ENCODE data around the gene TMEM108.

The TMEM108 gene

DNA sequence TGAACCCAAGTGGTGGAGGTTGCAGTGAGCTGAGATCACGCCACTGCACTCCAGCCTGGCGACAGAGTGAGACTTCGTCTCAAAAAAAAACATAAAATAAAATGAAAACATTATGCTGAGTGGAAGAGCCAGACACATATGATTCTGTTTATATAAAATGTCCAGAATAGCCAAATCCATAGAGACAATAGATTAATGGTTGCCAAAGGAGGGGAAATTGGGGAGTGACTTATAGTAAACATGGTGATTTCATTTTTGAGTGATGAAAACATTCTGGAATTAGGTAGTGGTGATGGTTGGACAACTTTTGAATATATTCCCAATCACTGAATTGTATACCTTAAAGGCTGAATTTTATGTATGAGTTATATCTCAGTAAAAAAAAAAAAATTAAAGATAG, 189.6 kb downstream of the TMEM108 start:
- no peak for DNase-seq (ENCODE audit: low read depth)

DNA sequence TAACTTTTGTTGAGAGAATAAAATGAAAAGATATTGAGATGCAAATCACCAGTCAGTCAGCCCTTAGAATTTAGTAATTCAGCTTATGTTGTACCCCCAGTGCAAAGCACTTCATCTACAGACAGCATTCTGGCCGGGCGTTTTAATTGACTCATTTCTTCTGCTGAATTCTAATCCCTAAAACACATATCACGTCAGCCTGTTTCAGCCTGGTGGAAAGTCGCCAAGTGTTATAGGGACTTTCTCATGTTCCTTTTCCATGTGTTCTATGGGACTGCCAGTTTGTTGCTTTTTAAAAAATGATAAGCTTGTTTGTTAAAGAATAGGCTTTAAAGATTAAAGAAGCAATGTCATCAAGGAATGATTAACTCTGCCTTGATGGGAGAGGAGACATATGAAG, 192.0 kb downstream of the TMEM108 start:
- DNase-seq (ENCODE audit: low read depth) = no peak

DNA sequence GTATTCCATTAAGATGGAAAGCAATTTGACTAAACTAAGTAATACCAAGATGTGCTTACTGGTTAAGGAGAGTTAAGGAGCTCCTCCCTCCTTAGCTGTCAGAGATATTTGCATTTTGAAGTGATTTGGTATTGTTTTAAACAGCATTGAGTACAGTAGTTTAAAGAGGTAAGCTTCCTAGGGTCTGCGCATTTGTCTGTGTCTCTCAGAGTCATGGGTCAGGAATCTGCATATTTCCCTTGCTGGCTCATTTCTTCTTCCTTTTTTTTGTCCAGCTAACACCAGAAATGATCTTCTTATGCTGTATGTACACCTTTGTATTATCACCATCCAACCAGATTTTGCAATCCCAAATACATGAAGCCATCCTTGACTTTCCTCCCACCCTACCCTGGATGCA, 198.7 kb downstream of the TMEM108 start:
- DNase-seq (ENCODE audit: low read depth) = no peak

DNA sequence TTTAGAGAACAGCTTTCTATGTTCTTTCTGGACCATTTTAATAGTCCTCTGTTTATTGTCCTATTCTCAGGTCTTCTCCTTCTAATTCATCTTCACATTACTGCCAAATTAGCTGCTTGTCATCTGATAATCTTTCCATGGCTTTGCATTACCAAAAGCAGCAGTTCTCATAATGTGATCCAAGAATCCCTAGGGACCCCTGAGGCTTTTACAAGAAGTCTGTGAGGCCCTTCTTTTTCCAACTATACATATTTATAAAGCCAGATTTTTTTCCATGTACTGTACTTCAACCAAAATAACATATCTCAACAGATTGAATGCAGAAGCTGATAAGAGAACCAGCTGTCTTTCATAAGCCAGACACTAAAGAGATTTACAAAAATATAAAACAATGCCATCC, 199.2 kb downstream of the TMEM108 start:
- no peak for DNase-seq (ENCODE audit: low read depth)

DNA sequence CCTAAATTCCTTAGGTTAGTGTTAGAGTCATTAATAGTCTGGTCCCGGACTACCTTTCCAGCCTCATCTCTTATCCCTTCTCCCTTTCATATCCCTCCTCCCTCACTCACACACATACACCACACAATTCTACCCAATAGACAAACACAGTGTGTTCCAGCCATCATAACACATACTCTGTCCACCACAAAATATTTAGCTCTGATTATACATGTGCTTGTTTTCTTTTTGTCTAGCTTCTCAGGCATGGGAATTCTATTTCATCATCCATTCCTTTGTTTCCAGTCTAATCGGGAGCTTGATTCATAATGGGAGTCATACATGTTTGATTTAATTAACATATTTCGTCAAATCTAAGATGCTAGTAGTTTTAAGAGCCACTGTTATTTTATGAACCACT, 199.8 kb downstream of the TMEM108 start:
- no peak for DNase-seq (ENCODE audit: low read depth)

DNA sequence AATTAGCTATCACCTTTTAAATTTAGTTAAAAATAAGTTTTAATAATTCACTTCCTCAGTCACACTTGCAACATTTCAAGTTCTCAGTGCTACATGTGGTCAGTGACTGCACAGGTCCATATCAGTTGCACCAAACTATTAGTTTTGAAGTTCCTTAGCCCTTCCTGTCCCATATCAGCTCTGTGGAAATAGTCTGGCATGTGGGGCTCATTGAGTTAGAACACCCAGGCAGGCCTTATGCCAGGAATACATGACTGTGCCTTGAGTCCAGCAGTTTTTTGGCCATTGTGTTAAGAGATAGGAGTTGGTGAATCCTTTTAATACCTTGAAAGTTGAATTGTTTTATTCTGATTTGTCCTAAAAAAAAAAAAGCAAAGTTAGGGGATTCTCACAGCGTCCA, 207.9 kb downstream of the TMEM108 start:
- no peak for DNase-seq (ENCODE audit: low read depth)

DNA sequence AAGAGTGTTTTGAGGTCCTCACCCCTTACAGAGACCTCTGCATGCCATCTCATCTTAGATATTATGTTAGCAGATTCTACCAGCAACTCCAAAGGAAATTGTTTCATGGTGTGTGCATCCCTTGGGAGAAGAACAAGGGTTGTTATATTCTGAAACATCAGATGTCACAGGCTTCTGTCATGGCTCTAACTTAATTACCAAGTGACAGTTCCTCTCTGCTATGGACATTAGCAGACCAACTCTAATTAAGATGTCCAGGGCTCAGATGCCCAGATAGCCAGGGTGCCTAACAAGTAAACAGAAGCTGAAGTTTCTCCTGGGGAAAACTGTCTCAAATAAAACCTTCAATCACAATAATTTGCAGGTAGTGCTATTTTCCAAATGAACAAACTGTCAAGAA, 208.6 kb downstream of the TMEM108 start:
- DNase-seq (ENCODE audit: low read depth) = no peak

DNA sequence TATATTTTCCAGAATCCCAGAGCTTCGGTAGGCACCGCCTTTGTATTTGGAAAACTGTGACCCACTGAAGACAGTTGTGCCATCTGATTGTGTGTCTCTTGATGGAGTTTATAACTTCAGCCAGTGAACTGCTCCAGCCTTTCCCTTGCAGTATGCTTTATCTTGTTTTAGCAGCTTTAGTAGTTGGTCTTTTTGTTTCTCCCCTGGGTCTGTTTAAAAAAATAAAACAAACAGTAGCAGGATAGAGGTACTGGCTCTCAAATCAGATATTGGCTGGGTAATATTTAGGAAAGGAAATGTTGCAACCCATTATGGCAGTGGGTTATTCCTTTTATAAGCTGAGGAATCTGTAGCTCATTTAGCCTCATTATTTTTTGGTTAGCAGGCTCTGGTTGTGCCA, 210.2 kb downstream of the TMEM108 start:
- no peak for DNase-seq (ENCODE audit: low read depth)

DNA sequence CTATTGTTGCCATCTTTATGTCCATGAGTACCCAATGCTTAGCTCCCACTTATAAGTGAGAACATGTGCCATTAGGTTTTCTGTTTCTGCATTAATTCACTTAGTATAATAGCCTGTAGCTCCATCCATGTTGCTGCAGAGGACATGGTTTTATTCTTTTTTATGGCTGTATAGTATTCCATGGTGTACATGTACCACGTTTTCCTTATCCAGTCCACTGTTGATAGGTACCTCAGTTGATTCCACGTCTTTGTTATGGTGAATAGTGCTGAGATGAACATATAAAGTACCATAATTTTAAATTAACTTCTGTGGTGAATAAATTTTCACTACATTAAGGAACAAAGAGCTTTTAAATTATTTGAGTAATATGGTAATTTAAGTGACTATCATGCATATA, 211.3 kb downstream of the TMEM108 start:
- no peak for DNase-seq (ENCODE audit: low read depth)

DNA sequence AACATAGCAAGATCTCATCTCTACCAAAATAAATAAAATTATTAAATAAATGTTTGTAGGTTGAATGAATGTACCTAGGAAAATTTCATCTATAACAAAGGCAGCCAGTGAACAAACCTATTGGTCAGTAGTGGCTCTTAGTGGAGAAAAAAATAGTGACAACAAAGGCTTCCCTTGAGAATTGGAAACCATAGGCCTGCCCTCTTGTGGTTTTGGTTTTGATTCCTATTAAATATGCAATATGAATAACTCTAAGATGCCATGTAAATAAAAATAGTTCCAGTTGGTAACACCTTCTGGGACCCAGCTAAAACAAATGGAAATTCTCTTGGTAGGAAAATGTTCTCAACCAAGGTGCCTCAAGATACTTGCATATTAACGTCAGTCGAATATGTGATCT, 216.0 kb downstream of the TMEM108 start:
- no peak for DNase-seq (ENCODE audit: low read depth)

DNA sequence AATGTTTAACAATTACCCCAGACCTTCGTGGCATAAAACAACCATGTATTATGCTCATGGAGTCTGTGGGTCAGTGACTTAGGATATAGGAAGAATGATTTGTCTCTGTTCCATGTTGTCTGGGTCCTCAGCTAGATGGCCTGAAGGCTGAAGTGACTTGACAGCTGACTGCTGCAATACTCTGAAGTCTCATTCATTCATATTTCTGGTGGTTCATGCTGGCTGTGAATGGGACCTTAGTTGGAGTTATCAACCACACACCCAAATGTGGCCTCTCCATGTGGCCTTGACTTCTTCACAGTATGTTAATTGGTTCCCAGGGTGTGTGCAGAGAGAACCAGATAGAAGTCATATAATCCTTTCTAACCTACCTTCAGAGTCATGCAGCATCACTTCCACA, 216.5 kb downstream of the TMEM108 start:
- DNase-seq (ENCODE audit: low read depth) = no peak

DNA sequence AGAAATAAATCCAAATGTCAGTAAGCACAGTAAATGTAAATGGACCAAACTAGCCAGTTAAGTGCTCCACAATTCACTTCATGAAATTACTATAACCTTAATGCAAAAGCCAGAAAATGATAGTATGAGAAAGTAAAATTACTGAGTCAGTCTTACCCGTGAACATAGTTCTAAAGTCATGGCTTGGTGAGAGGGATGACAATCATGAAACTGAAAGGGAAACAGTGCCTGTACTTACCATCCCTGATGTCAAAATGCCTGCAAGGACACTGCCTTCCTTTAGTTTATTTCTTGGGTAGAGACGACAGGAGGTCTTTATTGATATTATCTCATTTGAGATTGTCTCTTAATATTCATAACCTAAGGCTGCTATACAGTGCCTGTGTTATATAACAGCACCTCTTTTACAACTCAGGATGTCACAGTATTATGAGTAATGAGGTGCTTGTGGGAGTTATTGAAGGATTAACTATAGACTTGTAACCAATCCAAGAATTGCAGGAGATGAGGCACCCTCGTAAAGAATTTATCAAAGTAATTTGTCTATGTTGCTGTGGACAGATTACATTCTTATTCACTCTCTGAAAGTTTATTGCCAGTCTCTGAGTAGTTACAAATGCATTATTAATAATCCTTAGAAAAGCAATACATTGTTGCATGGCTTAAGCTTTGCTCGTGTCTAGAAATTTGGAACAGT, 218.7 kb downstream of the TMEM108 start:
- DNase-seq (ENCODE audit: low read depth) = peak; percentile 15

DNA sequence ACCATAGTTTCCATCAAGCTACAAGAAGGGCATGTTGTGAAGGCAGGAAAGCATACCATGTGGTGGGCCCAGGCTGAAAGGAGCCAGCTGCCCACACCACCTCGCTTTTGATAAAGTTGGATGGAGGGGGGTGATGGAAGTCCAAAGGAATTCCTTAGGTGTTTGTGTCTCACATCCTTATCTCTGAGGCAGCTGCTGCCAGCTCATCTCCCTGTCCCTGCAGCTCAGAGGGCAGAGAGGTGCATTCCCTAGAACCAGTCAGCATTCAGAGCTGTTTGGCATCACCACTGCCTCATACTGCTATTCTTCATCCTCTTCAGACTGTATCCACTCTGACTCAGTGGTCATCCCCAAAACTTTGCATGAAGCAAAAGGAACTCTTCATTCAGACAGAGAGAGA, 220.2 kb downstream of the TMEM108 start:
- DNase-seq (ENCODE audit: low read depth) = no peak

DNA sequence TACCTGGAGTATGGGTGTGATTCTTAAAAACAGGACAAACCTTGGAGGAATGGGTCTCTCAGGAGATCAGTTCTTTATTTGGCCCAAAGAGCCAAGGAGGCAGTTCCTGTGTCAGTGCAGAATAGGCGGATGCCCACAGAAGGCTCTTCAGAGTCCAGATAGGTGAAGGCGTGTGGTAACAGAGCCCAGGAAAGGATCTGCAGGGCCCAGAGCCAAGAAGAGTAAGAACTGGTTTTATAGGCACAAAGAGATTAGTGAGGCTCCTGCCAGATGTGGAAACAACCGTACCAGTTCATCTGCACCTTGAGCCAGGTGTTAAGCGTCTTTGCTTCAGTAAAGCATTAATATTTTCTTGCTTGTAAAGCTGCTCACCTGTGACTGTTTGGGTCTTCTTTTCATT, 221.6 kb downstream of the TMEM108 start:
- DNase-seq (ENCODE audit: low read depth) = no peak

DNA sequence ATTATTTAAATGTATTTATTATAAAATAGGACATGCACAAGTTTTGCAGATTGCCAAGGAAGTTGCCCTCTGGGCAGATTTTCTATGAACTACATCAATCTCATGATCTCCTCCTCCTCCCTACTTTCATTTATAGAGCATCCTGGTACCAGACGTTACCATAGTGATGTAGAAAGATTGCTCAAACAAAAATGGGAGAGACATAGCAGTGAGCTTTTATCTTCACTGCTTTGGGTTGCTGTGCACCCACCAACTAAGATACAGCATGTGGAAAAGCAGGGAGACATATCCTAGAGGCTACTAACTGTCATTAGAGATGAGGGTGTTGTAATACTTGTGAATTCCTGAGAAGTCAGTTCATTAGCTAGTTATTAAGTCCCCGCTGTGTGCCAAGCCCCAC, 224.1 kb downstream of the TMEM108 start:
- no peak for DNase-seq (ENCODE audit: low read depth)

DNA sequence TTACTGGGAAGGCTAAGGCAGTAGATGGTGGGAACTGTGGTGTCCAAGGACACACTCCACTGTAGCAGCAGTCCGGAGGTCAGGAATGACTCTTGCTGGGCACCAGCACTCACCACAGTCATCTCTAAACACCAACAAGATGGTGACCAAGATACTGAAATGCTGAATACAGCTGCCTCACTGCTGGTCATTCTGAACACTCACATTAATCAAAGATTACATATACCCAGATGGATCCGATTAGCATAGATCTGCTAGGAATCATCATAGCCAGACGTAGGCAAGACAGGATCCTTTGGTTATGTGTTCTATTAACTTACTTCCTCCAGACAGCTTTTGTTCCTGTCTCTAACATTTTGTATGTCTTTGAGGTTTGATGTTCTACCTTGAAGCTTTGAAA, 226.7 kb downstream of the TMEM108 start:
- DNase-seq (ENCODE audit: low read depth) = no peak

DNA sequence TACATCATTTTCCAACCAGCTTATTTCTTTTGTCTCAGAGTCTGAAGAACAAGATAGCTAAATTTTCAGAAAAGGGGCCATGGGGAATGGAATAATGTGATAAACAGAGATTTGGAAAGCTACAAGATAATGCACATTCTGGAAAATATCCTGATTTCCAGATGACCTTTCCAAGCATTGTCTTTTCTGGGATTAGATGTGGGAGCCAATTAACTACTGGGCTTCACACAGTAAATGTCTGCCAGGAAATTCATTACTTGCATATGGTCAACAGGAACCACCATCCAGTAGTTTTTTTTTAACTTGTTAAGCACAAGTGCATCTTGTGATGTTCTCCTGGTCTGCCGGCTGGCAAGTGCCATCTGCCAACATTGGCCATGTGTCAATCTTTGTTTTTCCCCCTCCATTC, 230.5 kb downstream of the TMEM108 start:
- no peak for DNase-seq (ENCODE audit: low read depth)

DNA sequence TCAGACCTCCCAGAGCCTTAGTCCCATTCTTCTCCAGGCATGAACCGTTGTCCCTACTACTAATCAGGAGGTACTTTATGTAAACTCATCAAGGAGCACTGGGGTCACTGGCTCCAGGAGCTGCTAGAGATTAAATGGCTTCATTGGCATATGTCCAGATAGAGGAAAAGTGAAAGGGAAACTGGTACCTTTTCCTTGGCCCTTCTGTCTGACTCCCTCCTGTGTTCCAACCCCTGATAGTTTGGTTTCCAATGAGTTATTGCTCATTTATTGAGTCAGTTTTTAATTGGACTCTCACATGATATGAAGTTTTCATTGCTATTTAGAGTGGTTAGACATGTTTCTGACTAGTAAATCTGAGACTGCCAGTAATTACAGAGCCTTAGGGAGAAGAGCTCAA, 231.2 kb downstream of the TMEM108 start:
- DNase-seq (ENCODE audit: low read depth) = no peak

DNA sequence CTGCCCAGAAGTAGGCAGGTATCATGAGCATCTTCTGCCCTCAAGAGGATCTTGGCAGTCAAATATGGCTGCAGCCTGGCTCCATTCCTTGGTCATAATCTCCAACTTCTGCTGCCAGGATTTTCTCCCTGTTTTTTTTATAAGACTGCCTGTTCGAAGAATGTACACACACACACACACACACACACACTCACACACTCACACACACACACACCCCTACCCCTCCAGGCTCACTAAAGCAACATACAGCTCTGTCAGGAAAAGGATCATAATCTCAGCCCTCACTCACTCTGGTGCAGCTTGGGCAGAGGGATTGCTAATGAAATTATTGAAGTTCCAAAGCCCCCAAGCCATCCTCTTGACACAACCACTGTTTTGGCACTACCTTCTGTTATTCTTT, 232.4 kb downstream of the TMEM108 start:
- no peak for DNase-seq (ENCODE audit: low read depth)

DNA sequence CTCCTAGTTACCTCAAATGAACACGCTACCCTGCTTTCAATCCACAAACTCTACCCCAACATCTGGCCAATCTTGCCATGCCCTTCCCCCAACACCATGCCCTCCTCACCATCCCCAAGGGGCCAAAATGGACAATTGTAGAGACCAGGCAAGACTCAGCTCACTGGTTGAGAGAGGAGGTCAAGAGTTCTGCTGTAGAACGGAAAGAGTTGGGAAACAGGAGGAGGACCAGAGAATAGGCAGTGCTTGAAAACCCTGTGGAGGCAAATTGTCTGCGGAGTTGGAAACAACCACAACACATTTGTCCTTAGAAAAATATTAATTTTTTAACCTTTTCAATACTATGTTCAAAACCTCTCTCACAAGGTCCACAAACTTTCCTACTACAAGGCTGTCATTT, 232.9 kb downstream of the TMEM108 start:
- DNase-seq (ENCODE audit: low read depth) = no peak

DNA sequence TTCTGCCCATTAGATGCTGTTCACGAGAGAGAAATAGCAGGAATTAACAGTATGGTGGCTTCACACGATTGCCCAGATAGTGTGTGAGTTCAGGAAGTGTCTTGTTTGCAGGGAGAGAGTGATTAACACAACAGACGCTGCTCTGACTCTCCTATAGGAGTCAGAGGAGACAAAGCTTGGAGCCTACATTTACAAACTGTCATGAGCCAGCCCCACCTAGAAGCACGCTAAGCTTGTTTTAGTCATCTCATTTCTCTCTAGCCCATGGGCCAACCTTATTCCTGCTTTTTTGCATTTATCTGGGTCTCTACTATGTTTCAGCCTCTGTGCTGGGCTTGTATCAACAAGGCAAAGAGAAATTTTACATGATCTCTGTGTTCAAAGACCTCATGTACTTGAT, 233.3 kb downstream of the TMEM108 start:
- DNase-seq (ENCODE audit: low read depth) = no peak

DNA sequence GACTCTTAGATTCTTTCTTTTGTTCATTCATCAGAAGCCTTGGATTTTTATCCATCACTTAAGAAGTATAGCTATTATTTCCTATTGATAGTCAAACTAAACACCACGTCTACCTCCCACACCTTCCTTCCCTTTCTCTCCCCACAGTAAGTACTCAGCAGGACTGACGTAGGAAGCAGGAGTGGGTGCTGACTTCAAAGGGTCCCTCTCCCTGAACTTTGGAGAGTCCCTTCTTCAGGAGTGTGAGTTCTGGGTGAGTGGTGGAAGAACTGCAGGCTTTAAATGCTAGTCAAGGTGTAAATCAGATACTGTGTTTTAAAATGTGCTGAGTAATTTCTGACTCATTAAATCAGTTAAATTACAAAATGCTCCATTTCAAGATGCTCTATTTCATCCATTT, 235.2 kb downstream of the TMEM108 start:
- DNase-seq (ENCODE audit: low read depth) = no peak

DNA sequence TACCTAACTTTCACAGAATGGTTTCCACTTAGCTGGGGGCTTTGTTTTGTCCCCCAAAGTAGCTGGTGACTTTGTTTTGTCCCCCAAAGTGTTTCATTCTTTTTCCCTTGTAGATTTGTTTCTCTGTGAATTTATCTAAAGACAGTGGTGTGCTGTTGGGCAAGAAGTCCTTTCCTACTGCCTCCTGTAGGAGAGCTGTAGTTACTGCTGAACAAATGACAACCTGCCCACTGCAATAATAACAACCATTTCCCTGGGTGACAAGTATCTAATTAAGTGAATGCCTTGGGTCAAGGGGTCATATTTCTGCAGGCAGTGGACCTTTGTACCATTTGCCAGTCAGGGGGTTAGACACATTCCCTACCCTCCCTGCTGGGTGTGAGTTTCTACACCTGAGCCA, 236.3 kb downstream of the TMEM108 start:
- no peak for DNase-seq (ENCODE audit: low read depth)

DNA sequence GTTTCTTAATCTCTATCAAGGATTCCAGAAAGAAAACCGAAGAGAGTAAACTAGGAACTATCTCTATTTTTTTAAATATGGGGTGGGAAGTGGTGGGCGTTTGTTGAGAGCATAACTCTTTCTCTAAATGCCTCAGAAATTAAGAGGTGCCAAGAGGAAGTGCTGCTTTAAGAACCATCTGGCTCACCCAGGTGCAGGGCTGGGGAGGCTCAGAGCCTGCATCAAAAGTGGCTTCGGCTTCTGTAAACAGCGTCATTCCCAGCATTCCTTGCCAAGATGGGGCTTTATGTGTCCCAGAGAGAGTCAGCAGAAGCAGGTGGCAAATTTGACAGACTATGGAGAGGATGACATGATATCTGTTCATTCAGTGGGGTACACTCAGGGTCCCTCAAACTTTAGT, 238.4 kb downstream of the TMEM108 start:
- DNase-seq (ENCODE audit: low read depth) = no peak

DNA sequence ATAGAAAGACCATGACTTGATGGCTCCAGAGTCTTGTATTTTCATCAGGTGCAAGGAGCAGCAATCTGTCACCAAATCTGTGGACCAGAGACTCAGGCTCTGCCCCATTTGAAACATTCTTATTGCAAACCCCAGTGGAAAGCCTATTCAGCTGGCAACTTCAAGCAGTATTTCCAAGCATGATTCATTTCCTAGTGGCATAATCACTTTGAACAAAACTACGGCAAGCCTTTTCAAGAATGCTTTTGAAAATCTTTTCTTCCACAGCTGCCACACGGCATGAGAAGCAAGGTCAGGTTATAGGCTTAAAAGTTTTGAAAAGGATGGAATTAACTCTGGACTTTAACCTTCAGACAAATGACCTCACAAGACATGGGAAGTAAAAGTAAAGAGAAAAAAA, 239.6 kb downstream of the TMEM108 start:
- peak; percentile 31 for DNase-seq (ENCODE audit: low read depth)
